NK-92 (cell line): ENCODE data around the gene ATN1.

ENCODE experiments used
- DNase-seq: peaks from one replicate; lab custom pipeline; 2025; ENCODE audit not compliant: unreplicated experiment; lab: John Stamatoyannopoulos, UW

The ATN1 gene

DNA sequence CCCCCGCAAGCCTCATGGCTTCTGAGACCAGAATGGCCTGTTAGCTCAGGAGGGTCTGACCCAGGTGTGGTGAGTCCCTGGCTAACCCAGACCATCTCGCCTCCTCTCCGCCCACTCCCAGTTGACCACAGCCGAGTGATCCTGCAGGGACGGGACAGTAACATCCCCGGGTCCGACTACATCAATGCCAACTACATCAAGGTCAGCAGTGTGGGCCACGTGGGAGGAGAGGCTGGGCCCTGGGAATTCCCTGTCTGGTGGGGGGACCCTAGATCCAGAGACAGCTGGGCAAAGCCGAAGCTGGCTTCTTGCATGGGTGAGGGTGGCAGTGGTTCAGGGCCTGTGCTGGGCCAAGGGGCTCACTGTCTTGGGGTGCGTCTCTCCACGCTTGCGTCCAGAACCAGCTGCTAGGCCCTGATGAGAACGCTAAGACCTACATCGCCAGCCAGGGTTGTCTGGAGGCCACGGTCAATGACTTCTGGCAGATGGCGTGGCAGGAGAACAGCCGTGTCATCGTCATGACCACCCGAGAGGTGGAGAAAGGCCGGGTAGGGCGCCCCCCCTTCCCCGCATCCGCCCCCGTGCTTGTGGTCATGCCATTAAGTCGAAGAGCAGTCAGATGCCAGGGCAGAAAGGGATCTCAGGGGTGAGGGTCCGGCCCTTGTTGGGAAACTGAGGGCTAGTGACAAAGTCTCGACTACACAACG is 28.4 kb downstream of the ATN1 start:
- DNase-seq, result no peak

DNA sequence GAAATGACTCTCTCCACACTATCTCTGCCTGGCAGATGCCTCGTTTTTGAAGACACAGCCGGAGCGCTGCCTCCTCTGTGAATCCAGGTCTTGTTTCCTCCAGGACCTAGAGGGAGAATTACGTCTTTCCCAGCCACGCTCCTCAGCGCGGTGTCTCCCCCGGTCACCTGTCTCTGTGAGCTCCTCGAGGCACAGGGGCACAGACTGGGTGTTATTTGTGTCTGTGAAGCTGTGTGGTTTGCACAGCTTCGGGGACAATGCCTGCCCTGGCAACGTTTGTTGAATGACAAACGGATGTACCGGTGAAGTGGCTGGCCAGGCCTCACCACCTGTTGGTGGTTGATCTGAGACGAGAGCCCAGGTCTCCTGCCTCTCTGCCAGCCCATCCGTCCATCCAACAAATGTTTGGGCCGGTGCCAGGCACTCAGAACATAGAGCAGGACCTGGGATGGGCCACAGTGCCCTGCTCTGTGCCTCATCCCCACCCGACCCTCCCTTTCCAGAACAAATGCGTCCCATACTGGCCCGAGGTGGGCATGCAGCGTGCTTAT is 29.5 kb downstream of the ATN1 start:
- no peak for DNase-seq

DNA sequence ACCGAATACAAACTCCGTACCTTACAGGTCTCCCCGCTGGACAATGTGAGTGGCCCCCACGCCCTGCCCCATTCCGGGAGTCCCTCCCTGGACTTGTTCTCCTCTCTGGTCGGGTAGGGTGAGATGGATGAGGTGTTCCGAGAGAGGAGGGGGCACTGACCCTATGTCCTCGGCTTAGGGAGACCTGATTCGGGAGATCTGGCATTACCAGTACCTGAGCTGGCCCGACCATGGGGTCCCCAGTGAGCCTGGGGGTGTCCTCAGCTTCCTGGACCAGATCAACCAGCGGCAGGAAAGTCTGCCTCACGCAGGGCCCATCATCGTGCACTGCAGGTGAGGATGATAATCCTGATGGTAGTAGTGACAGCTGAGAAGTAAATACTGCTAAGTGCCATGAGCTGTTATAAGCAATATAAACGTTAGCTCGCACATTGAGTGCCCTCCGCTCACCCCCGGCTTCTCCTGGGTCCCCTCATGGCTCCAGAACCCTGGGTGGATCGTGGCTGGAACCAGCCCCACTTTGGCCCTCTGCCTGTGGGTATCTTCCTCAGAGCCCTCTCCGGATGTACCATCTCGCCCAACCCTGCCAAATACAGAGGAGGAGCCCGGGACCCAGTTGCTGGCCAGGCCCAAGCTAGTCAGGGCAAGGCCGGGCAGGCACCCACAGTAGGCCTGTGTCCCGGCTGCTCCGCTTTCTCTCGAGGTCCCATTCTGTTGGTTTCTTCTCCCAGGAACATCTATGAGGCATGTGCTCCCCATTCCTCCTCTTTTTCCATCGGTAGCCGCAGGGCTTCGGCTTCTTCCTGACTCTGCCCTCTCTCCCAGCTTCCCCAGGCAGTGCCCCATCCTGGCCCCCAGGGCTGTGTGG is 30.2 kb downstream of the ATN1 start:
- DNase-seq, result no peak

DNA sequence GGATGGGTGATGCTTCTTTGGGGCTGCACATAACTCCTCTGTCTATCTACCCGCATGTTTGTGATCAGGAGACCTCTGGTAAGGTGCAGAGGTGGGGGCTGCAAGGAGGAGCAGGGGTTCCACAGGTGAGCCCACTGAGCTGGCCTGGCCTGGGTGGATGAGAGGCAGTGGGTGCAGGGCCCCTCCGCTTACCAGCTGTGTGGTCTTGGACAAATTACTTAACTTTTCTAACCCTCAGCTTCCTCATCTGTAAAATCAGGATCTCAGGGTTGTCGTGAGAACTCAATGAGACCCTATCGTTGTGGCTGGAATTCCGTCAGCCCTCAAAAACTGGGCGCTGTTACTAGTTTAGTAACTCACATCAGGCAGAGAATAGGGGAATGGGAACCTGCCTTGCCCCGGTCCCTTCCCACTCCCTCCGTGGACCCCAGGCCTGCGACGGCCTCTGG is 30.9 kb downstream of the ATN1 start:
- DNase-seq, result no peak

DNA sequence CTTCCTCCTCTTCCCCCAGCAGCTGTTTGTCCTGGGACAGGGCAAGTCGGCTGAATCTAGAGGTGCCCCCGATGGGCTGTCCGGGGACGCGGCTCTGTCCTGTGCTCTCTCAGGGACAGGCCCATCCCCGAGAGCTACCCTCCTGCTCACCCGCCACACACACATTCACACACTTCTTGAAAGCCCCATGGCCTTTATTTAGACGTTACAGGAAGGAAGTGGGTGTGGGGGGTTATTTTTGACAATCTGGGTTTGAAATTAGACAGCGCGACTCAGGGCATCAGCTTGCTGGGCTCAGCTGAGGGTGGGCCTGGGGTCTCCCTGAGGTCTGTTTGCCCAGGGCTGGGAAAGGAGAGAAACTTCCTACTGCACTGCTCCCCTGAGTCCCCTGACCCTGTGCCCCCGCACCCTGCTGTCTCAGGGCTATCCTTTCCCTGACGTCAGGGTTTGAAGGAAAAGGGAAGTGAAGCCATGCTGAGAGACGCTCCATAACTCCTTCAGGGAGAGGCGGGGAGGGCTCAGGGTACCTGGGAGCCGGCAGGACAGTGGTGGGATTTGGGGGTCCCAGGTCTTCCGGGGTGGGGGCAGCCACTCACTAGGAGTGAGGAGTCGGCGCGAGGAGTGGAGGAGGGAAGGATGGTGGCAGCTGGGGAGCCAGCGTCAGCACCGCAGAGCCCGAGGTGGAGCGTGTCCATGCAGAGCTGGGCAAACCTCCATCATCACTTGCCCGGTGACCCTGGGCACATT is 31.5 kb downstream of the ATN1 start:
- no peak for DNase-seq

DNA sequence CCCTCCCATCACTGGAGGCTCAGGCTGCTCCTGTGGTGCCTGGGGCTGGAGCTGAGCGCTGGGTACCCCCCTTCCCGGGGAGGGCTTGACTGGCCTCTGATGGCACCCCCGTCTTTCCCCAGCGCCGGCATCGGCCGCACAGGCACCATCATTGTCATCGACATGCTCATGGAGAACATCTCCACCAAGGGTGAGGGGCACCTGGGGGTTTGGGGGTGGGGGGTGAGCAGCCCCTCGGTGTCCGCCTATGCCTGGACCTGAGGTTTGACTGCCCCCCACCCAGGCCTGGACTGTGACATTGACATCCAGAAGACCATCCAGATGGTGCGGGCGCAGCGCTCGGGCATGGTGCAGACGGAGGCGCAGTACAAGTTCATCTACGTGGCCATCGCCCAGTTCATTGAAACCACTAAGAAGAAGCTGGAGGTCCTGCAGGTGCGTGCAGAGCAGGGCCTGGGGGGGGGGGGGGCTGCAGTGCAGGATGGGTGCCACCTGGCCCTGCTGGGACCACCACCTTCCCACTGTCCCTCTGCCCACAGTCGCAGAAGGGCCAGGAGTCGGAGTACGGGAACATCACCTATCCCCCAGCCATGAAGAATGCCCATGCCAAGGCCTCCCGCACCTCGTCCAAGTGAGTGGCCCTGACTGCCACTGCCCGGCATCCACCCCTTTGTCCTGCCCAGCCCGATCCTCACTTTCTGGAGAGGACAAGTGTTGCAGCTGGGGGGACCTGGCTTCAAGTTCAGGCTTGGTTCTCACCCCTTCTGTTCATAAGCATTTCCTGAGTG is 32.2 kb downstream of the ATN1 start:
- DNase-seq, result no peak

DNA sequence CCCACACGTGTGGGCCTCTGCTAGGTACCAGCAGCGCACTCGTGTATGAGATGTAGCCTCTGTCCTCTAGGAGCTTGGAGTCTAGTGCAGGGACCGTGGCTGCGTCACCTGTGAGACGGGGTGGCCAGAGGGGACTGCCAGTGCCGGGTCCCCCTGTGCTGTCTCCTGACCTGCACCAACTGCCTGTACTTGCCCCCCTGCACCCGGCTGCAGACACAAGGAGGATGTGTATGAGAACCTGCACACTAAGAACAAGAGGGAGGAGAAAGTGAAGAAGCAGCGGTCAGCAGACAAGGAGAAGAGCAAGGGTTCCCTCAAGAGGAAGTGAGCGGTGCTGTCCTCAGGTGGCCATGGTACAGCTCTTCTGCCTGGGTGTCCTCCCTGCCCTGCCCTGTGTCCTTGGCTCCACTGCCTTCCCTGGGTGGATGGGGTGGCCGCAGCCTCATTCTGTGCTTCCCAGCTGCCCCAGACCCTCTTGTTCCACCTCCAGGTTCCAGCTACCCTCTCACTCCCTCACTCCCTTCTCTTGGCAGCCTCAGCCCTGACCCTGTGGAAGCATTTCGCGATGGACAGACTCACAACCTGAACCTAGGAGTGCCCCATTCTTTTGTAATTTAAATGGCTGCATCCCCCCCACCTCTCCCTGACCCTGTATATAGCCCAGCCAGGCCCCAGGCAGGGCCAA is 33.0 kb downstream of the ATN1 start:
- DNase-seq, result no peak

DNA sequence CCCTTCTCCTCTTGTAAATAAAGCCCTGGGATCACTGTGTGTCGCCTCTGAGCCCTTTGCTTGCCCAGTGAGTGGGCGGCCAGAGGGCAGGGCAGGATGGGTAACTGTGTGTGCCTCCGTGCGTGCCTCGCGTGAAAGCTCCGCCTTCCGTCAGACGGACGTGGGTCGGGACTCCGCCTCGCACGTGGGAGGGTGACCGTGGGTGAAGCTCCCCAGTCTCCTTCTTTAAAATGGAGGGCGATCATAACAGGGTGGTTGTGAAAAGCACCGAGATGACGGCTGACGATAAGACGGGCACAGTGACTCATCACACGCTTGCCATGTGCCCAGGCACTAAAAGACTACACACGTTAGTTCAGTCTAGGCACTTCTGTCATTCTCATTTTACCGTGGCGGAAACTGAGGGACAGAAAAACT is 33.5 kb downstream of the ATN1 start:
- DNase-seq, result peak; percentile 10

DNA sequence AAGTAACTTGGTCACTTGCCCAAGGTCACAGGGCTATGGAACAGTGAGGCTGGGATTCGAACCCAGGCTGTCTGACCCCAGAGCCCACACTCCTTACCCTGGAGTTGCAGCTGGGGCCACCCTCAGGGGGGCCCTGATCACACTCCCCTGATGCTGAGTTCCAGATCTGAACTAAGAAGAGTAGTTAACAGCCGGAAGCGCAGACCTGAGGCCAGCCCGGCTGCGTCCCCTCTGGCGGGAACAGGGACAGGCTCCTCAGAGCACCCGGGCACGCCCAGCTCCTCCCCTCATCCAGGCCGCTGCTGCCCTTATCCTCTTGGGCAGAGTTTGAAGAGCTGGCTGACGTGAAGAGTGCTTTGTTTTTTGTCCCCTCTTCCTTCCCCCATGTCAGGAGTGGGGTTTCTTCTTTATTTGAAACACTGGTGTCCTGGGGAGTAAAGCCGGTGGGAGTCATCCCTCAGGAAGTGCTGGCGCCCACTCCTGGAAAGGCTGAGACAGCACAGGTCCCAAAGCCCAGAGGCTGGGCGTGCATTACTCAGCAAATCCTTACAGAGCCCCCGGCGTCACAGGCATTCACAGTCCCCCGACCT is 34.0 kb downstream of the ATN1 start:
- no peak for DNase-seq

DNA sequence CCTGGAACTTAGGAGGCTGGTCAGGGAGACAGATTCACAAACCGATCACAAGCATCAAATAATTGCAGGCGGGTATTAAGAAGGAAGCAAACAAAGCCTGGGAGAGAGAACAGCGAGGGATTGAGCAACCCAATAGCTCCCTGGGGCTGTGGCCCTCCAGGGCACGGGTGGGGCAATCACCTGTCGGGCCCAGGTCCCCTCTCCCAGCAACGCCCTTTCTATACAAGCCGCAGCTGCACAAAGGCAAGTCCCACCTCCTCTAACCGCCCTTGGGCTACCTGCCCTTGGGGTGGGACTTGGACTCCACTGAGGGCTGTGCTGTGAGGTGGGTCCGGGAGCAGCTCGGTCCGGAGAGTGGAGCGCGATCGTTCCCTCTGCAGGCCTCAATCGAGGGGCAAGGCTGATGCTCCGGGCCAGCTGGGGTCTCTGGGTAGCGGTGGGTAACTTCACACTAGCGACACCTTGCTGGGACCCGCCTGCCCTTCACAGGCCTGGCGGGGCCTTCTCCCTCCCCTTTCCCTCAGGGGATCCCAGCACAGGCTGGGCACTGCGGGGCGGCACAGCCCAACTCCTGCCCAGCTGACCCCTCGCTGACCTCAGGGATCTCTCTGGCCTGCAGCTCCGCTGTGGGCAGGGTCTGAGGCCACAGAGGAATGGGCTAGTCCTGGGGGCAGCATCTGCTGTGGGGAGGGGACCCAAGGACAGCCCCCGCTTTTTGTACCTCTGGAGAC is 34.7 kb downstream of the ATN1 start:
- no peak for DNase-seq

DNA sequence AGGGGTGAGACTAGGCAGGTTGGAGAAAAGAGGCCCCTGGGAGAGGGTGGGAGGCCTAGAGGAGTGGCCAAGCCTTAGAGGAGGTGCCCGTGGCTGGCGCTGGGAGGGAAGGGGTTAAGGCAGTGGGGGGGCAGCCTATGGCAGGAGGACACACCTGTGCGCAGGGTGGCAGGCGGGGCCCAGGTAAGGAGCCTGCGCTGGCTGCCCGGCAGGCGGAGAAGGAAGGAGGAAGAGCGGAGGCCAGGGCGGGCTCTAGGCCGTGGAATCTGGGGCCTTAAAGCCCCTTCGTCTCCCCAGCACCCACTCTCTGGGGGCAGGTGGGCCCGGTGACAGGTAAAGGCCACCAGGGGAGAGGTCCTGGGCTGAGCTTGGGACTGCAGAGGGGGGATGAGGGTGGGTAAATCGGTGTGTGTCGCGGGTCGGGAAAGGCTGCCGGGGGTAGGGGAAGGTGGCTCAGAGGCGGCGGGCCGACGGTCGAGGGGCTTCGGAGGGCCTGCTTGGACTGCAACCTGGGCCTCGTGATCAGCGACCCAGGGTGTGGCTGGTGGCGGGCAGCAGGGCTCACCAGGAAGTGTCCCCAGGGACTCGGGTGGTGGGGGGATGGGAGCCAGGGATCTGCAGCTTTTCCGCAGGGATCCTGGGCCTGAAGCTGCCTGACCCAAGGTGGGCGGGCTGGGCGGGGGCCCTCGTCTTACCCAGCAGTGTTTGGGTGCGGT is 35.4 kb downstream of the ATN1 start:
- DNase-seq, result no peak

DNA sequence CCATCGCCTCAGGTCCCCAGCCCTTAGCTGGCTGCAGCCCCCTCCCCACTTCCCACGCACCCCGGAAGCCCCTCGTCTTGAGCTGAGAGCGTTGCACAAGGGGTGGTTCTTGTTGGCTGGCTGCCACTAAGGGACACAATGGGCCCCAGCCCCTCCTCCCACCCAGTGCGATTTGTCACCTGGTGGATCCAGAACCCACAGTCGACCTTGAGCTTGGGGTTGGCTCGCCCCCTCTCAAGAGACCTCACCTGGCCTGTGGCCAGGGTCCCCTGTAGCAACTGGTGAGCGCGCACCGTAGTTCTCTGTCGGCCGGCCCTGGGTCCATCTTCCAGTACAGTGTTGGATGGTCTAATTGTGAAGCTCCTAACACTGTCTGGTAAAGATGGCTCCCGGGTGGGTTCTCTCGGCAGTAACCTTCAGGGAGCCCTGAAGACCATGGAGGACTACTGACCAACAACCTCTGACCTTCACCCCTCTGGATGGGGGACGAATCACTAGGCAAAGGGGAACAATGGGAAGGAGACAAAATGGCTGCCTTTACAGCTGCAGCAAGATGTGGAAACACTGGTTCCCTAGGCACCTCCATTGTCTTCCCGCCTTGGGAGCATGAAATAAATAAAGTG is 36.1 kb downstream of the ATN1 start:
- DNase-seq, result no peak

DNA sequence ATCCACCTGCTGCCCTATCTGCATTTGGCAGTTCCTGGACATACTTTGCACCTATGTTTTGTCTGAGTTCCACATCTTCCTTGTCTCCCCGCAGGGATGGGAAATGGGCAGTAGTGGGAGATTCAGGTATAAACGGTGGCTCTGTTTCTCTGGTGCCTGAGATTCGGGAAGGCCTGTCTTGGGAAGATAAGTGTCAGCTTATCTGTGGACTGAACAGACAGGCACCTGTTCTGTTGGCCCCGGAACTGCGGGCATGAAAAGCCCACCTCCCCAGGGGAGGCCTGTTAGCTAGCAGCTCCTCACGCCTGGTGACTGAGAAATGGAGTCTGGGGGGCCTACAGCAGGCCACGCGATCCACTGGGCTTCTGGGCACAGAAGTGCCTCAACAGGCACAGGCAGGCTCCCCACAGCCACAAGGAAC is 36.9 kb downstream of the ATN1 start:
- DNase-seq, result no peak

DNA sequence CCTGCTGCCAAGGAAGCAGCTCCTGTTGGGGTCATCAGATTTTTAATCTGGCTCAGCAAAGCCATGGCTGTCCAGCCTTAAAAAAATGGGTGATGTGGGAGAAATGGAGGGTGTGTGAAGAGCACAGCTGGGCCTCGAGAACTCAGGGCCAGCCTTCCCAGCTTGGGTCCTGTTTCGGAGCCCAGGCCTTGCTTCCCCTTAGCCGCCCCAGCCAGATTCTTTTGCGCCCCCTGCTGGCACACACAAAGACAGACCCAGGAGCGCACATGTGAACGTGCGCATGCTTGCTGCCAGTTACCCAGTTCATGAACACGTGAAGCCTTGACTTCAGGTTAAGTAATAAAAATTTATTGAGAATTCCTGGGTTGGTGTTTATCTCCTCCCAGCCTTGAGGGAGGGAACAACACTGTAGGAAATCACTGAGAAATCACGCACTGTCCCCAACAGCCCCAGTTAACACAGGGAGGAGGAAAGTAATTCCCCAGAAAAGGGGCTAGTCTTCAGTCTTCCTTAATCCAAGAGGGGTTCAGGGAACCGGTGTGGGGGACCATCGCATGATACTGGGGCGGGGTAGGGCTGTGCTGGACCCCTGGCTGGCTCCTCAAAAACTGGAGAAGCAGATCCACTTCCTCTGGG is 37.4 kb downstream of the ATN1 start:
- DNase-seq, result peak; percentile 13

DNA sequence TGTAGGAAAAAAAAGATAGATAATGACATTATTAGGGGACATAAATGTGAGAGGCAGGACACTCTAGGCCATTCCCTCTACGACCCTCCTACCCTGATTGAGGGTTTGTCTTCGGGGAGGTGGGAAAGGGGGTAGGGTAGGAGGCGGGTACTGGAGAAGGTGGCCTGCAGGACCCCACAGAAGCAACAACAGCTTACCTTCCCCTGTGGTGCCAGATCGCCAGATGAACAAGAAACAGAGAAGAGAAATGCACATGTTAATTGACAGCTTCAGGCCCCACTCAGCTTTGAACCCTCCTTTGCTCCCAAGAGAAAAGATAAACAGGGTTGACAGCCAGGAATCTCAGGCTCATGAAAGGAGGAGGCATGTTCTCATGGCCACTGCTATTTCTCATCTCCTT is 38.0 kb downstream of the ATN1 start:
- DNase-seq, result no peak

DNA sequence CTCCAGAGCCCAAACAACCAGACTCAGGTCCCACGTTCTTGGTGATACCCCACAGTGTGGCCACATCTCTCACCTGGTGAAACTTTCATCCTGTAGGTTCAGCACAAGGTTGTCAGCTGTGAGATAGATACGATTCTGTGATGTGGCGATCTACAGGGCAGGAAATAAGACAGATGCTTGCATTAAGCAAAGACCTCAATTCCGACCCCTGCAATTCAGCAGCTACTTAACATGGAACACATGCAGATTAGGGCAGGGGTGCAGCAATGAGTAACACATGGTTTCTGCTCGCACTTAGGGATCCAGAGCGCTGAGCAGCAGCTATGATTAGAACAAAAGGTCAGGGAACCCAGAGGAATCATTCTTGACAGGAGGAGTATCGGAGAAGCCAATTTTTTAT is 38.6 kb downstream of the ATN1 start:
- no peak for DNase-seq

DNA sequence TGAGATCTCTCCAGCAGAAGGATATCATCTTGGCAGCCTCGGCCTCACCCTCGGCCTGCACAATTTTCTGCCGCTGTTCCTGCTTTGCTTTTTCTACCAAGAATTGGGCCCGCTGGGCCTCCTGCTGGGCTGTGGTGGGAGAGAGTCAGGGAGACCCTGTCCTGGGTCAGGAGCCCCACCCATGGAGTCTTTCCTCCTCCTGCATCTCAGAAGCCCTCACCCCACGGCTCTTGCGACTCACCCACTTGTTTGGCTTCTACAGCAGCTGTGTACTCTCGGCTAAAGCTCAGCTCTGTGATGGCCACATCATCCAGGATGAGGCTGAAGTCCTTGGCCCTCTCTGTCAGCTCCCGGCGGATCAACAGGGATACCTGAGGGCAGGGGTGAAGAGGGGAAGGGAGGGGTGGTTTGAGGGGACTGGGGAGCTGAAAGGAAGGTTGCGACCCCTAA is 39.9 kb downstream of the ATN1 start:
- DNase-seq, result no peak
